HL-60 (cell line): ENCODE results near the gene SLC10A7.

Experiments used
- DNase-seq, 2 experiments: peaks; one replicate each; pipeline ENCODE4 v3.0.0-alpha.2; 2010 to 2020; ENCODE audit warnings: low read depth in 1 of 2, low spot score in 1 of 2
- H3K27ac ChIP-seq: fragments of 250-450 bp; sonication (Bioruptor Pico); replicated peaks from 2 replicates; pipeline ENCODE4 v1.5.1; 2020; ENCODE audit warnings: mild to moderate bottlenecking, moderate library complexity
- H3K27me3 ChIP-seq: fragments of 250-450 bp; sonication (Bioruptor Pico); 2 replicates; pipeline ENCODE4 v1.5.1; 2021; ENCODE audit warnings: mild to moderate bottlenecking, moderate library complexity; ENCODE audit not compliant: insufficient read depth, poor library complexity, severe bottlenecking
- H3K4me3 ChIP-seq: replicated peaks from 2 replicates; pipeline ENCODE4 v1.5.1; 2011; ENCODE audit warnings: mild to moderate bottlenecking, control low read depth, low read length; ENCODE audit not compliant: insufficient read depth
- GABPA ChIP-seq: IDR thresholded peaks from 2 replicates; pipeline ENCODE4 v1.6.1; 2012; ENCODE audit warnings: low read depth
- POLR2AphosphoS5 ChIP-seq: IDR thresholded peaks from 2 replicates; pipeline ENCODE4 v1.6.1; 2012; ENCODE audit warnings: low read depth
- REST ChIP-seq: IDR thresholded peaks from 2 replicates; pipeline ENCODE4 v1.6.1; 2012; ENCODE audit warnings: low read depth; ENCODE audit not compliant: insufficient replicate concordance
- SPI1 ChIP-seq: IDR thresholded peaks from 2 replicates; pipeline ENCODE4 v1.6.1; 2012; ENCODE audit warnings: low read depth, mild to moderate bottlenecking, borderline replicate concordance
- TF ChIP-seq, protein P1 (sequence below): IDR thresholded peaks from one replicate; pipeline ENCODE4 v1.5.1; 2011; ENCODE audit warnings: low read length, control low read depth, inconsistent platforms; ENCODE audit not compliant: insufficient read depth

SLC10A7 gene

DNA sequence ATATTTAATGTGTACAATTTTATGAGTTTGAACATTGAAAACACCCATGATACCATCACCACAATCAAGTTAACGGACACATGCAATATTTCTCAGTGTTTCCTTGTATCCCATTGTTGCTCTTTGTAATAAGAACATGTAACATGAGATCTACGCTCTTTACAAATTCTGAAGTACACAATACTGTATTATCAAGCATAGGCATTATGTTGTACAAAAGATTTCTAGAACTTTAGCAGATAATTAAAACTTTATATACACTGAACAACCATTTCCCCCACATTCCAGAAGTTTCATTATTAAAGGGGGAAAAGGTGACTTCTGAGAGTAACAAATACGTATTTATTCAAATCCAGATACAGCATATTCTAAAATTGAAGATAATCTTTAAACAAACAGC lies 114.5 kb downstream of the SLC10A7 start:
- DNase-seq: no peak
- Histone ChIP-seq H3K27me3 (no peaks in the 10 kb centered on the region), H3K4me3 (no peak overlapping the region), H3K27ac (no peak overlapping the region)
- TF ChIP-seq, protein P1, sequence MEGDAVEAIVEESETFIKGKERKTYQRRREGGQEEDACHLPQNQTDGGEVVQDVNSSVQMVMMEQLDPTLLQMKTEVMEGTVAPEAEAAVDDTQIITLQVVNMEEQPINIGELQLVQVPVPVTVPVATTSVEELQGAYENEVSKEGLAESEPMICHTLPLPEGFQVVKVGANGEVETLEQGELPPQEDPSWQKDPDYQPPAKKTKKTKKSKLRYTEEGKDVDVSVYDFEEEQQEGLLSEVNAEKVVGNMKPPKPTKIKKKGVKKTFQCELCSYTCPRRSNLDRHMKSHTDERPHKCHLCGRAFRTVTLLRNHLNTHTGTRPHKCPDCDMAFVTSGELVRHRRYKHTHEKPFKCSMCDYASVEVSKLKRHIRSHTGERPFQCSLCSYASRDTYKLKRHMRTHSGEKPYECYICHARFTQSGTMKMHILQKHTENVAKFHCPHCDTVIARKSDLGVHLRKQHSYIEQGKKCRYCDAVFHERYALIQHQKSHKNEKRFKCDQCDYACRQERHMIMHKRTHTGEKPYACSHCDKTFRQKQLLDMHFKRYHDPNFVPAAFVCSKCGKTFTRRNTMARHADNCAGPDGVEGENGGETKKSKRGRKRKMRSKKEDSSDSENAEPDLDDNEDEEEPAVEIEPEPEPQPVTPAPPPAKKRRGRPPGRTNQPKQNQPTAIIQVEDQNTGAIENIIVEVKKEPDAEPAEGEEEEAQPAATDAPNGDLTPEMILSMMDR: no peak
- TF ChIP-seq SPI1 (no peak), GABPA (no peak), REST (no peak), POLR2AphosphoS5 (no peak)

DNA sequence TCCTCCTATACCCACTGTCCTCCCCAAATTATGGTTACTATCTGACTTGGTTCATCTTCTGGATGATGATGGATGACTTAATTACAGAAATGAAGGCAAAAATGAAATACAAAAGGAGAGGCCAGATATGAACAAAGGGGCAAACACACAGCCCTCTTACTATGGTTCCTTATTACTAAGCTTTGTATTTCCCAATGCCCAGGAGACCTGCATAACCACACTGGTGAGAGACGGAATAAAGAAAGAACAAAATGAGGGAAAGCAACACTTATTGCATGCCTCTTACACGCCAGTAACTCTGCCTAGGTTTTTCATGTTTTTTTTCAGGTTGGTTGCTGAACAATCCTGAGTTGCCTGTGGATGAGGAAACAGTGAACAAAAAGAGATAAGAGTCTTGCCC lies 120.5 kb downstream of the SLC10A7 start:
- H3K27me3 ChIP-seq: no peaks in the 10 kb centered on the region
- H3K27ac ChIP-seq: no peak overlapping the region
- H3K4me3 ChIP-seq: no peak overlapping the region
- no peak for TF ChIP-seq GABPA
- TF ChIP-seq, protein P1: no peak
- TF ChIP-seq REST: no peak
- no peak for TF ChIP-seq SPI1
- no peak for TF ChIP-seq POLR2AphosphoS5
- no peak for DNase-seq

GRCh38 chr4:146398896-146399445 lies 122.8 kb downstream of the SLC10A7 start:
- no peak for DNase-seq
- H3K4me3 ChIP-seq: no peak overlapping the region
- no peak overlapping the region for H3K27ac ChIP-seq
- no peaks in the 10 kb centered on the region for H3K27me3 ChIP-seq
- TF ChIP-seq REST: no peak
- no peak for TF ChIP-seq POLR2AphosphoS5
- TF ChIP-seq, protein P1: no peak
- no peak for TF ChIP-seq GABPA
- no peak for TF ChIP-seq SPI1
